GM06990 (cell line): ENCODE data around the gene PNKP.

Experiments used
- DNase-seq: peaks from one replicate; pipeline ENCODE4 v3.0.0-alpha.2; 2011; ENCODE audit not compliant: insufficient read length; ENCODE audit errors: extremely low read depth
- H3K27me3 ChIP-seq: replicated peaks from 2 replicates; pipeline ENCODE4 v1.6.0; 2011; ENCODE audit warnings: low read length; ENCODE audit not compliant: control insufficient read depth, insufficient read depth
- H3K36me3 ChIP-seq: 2 replicates; pipeline ENCODE4 v1.5.1; 2011; ENCODE audit warnings: low read length; ENCODE audit not compliant: control insufficient read depth, insufficient read depth
- H3K4me3 ChIP-seq: replicated peaks from 2 replicates; pipeline ENCODE4 v1.5.1; 2011; ENCODE audit warnings: low read depth, mild to moderate bottlenecking, control low read depth, low read length
- CTCF ChIP-seq: IDR thresholded peaks from 2 replicates; pipeline ENCODE4 v1.5.1; 2011; ENCODE audit warnings: low read length, control low read depth, mild to moderate bottlenecking, inconsistent platforms; ENCODE audit not compliant: insufficient read depth, poor library complexity, severe bottlenecking

The PNKP gene

GRCh38 chr19:49861541-49862378 lies 5.6 kb downstream of the PNKP start:
- no peak for TF ChIP-seq CTCF
- Histone ChIP-seq H3K27me3 (no peaks in the 10 kb centered on the region), H3K4me3 (no peak overlapping the region), H3K36me3 (peaks cover 47% of the 10 kb centered on the region)
- no peak for DNase-seq

- DNase-seq = no peak
Observed at GRCh38 chr19:49861107-49861506, 6.3 kb downstream of the PNKP start.

GRCh38 chr19:49860336-49861102 lies 6.9 kb downstream of the PNKP start:
- DNase-seq = no peak
- peaks cover 50% of the 10 kb centered on the region for H3K36me3 ChIP-seq
- H3K4me3 ChIP-seq = no peak overlapping the region
- no peaks in the 10 kb centered on the region for H3K27me3 ChIP-seq
- TF ChIP-seq CTCF = no peak

More at GRCh38 chr19:49861107-49861506, 6.3 kb downstream of the PNKP start:
- Histone ChIP-seq H3K27me3 (no peaks in the 10 kb centered on the region), H3K4me3 (no peak overlapping the region), H3K36me3 (peaks cover 49% of the 10 kb centered on the region)
- TF ChIP-seq CTCF = no peak

- no peak for DNase-seq
- Histone ChIP-seq H3K36me3 (peaks cover 52% of the 10 kb centered on the region), H3K27me3 (no peaks in the 10 kb centered on the region), H3K4me3 (no peak overlapping the region)
- TF ChIP-seq CTCF = no peak
Observed at GRCh38 chr19:49859682-49860335, 7.6 kb downstream of the PNKP start.

GRCh38 chr19:49858088-49858985 lies 9.0 kb downstream of the PNKP start:
- Histone ChIP-seq H3K36me3 (peaks cover 41% of the 10 kb centered on the region), H3K27me3 (no peaks in the 10 kb centered on the region)

More at GRCh38 chr19:49858088-49858985, 9.0 kb downstream of the PNKP start:
- TF ChIP-seq CTCF = no peak
- no peak overlapping the region for H3K4me3 ChIP-seq
- DNase-seq = no peak
